Hindlimb muscle (tissue), 1 donor: ENCODE data around the gene PFDN5. TPM values are rescaled to one million over a fixed set of nuclear protein-coding genes. Genes with fewer than 3 reads are reported as not detected.
"Not testable (repeated sequence)": the region's sequence is repeated elsewhere in the genome, so short reads cannot be mapped to it uniquely, and the experiment has no call there.

Experiments used
- DNase-seq: peaks from one replicate; pipeline ENCODE4 v3.0.0-alpha.2; 2013
- polyA plus RNA-seq: library from polyadenylated mRNA; unstranded; fragments of 120-200 nt; gene quantifications from one replicate; pipeline ENCODE4 v1.2.1, GENCODE V29; 2013; ENCODE audit not compliant: insufficient read length

The PFDN5 gene
- polyA plus RNA-seq, 1 donor = 416 TPM

GRCh38 chr12:53287741-53288216 lies 7.6 kb upstream of the PFDN5 start:
- peak; percentile 72 for DNase-seq

- DNase-seq = no peak
These were observed 7.0 kb upstream of the PFDN5 start for GRCh38 chr12:53288322-53288721.

GRCh38 chr12:53289891-53290290 lies 5.5 kb upstream of the PFDN5 start:
- DNase-seq = no peak

- DNase-seq = no peak
These were observed 4.7 kb upstream of the PFDN5 start for GRCh38 chr12:53290661-53291060.

GRCh38 chr12:53292426-53292825 lies 2.9 kb upstream of the PFDN5 start:
- DNase-seq = no peak

GRCh38 chr12:53295891-53296219 lies 513 bp downstream of the PFDN5 start:
- no peak for DNase-seq

- DNase-seq = not testable (repeated sequence)
These were observed 1.8 kb downstream of the PFDN5 start for GRCh38 chr12:53297106-53297505.

- no peak for DNase-seq
These were observed 2.8 kb downstream of the PFDN5 start for GRCh38 chr12:53298164-53298563.

GRCh38 chr12:53299101-53299453 lies 3.7 kb downstream of the PFDN5 start:
- peak; percentile 54 for DNase-seq

GRCh38 chr12:53299454-53300180 lies 4.3 kb downstream of the PFDN5 start, which contains the start of gene MYG1:
MYG1 (plus strand) TSS chr12:53299695; CDS start chr12:53299738, 43 bp downstream.
- peak; percentile 88 for DNase-seq

GRCh38 chr12:53300187-53300586 lies 4.8 kb downstream of the PFDN5 start:
- DNase-seq = no peak

GRCh38 chr12:53302903-53303302 lies 7.6 kb downstream of the PFDN5 start:
- DNase-seq = no peak

GRCh38 chr12:53306826-53307225 lies 11.5 kb downstream of the PFDN5 start:
- no peak for DNase-seq

GRCh38 chr12:53308276-53308675 lies 12.9 kb downstream of the PFDN5 start:
- DNase-seq = no peak

- DNase-seq = no peak
These were observed 18.7 kb downstream of the PFDN5 start for GRCh38 chr12:53313996-53314395.

- DNase-seq = no peak
These were observed 25.2 kb downstream of the PFDN5 start for GRCh38 chr12:53320352-53321195.

- no peak for DNase-seq
These were observed 28.9 kb downstream of the PFDN5 start for GRCh38 chr12:53324113-53324778.

GRCh38 chr12:53324779-53325510 lies 29.6 kb downstream of the PFDN5 start:
- peak; percentile 92 for DNase-seq

GRCh38 chr12:53325511-53326061 lies 30.2 kb downstream of the PFDN5 start:
- DNase-seq = no peak

- no peak for DNase-seq
These were observed 31.3 kb downstream of the PFDN5 start for GRCh38 chr12:53326460-53327185.

GRCh38 chr12:53327435-53328042 lies 32.2 kb downstream of the PFDN5 start:
- no peak for DNase-seq
